Measurements from ENCODE around the gene EVI5. TPM values are rescaled to one million over a fixed set of nuclear protein-coding genes. Genes with fewer than 3 reads are reported as not detected.

Gene EVI5
- total and polyA plus RNA-seq, 10 of the 15 experiments (the other 5 are each of a cell fraction or from before 2014, with no cell fraction given): 0.27 to 6.8 (median 1.7) TPM

DNA sequence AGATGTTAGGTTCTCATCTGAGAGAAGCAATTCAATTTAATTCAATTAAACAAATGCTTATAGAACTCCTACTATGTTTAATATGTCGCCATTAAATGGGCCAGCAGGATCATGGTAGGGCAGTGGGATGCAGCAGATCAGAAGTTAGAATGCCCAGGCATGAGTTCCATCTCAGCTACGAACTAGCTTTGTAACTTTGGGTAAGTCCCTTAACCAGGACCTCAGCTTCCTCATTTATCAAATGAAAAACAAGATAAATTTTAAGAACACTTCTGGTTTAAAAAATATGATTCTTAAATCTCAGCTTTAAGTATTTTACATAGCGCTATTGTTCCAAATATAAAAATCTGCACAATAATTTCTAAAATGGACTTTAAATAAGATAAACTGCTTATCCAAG, 230.7 kb downstream of the EVI5 start (continued):
- TF ChIP-seq, protein P1, sequence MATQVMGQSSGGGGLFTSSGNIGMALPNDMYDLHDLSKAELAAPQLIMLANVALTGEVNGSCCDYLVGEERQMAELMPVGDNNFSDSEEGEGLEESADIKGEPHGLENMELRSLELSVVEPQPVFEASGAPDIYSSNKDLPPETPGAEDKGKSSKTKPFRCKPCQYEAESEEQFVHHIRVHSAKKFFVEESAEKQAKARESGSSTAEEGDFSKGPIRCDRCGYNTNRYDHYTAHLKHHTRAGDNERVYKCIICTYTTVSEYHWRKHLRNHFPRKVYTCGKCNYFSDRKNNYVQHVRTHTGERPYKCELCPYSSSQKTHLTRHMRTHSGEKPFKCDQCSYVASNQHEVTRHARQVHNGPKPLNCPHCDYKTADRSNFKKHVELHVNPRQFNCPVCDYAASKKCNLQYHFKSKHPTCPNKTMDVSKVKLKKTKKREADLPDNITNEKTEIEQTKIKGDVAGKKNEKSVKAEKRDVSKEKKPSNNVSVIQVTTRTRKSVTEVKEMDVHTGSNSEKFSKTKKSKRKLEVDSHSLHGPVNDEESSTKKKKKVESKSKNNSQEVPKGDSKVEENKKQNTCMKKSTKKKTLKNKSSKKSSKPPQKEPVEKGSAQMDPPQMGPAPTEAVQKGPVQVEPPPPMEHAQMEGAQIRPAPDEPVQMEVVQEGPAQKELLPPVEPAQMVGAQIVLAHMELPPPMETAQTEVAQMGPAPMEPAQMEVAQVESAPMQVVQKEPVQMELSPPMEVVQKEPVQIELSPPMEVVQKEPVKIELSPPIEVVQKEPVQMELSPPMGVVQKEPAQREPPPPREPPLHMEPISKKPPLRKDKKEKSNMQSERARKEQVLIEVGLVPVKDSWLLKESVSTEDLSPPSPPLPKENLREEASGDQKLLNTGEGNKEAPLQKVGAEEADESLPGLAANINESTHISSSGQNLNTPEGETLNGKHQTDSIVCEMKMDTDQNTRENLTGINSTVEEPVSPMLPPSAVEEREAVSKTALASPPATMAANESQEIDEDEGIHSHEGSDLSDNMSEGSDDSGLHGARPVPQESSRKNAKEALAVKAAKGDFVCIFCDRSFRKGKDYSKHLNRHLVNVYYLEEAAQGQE (IDR thresholded peaks at IDR 0.05; ENCODE audit: low read depth, low read length): no peak
- TF ChIP-seq CHD1 (IDR thresholded peaks at IDR 0.05; ENCODE audit: low read depth, low read length): no peak

DNA sequence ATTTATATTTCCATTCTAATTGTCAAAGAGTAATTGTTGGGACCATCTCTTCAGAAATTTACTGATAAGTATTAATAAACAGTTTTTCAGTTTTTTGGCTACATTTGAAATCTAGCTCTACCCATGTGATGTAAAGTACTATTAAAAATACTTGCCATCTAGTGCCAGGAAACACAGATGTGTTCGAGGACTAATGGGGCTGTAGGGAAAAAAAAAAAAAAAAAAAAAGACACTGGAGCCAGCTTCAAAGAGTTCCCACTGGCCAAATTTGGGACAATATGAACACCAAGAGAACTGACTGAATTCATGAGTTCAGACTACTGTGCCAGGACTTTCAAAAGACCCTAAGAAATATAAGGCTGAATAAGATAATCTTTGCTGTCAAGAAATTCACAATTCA, 233.0 kb downstream of the EVI5 start:
- Histone ChIP-seq H3K4me2 (ENCODE audit: control insufficient read depth, insufficient read depth) (no peak overlapping the region), H3K36me3 (ENCODE audit: control insufficient read depth in 2 of 2, insufficient read depth in 2 of 2, low read length in 1 of 2) (no peaks in the 10 kb centered on the region), H3K9ac (ENCODE audit: control insufficient read depth, insufficient read depth, low read length) (no peak overlapping the region), H3K27me3 (replicated peaks in 1 of 2; ENCODE audit: control insufficient read depth in 2 of 2, insufficient read depth in 2 of 2, low read length in 1 of 2) (no peaks in the 10 kb centered on the region), H3K79me2 (ENCODE audit: control insufficient read depth, insufficient read depth, low read length) (no peaks in the 10 kb centered on the region), H3K27ac (ENCODE audit: control insufficient read depth, insufficient read depth) (no peak overlapping the region), H3K9me3 (replicated peaks; ENCODE audit: control insufficient read depth, insufficient read depth, low read length) (no peaks in the 10 kb centered on the region), H3K4me1 (ENCODE audit: control insufficient read depth, insufficient read depth, low read length) (no peaks in the 10 kb centered on the region), H3K4me3 (no peak overlapping the region), H4K20me1 (ENCODE audit: control insufficient read depth, insufficient read depth) (no peaks in the 10 kb centered on the region), H2AFZ (ENCODE audit: control insufficient read depth, low read depth, low read length) (no peak overlapping the region)
- in situ Hi-C loops (cut with MboI) (no loop called here), intact Hi-C loops (cut with micrococcal nuclease; ENCODE audit: unreplicated experiment) (no loop called here)
- TF ChIP-seq NR2C2 (IDR thresholded peaks at IDR 0.05; ENCODE audit: borderline replicate concordance, control insufficient read depth, insufficient read length, low read depth): no peak
- TF ChIP-seq MTA3 (IDR thresholded peaks at IDR 0.05; ENCODE audit: borderline replicate concordance, low read length): no peak
- TF ChIP-seq TCF7 (IDR thresholded peaks at IDR 0.05; ENCODE audit: borderline replicate concordance): no peak
- TF ChIP-seq EP300 (IDR thresholded peaks at IDR 0.05; ENCODE audit: borderline replicate concordance in 1 of 2, control insufficient read depth in 1 of 2, low read depth in 2 of 2, low read length in 2 of 2): no peak
- 100% methylated on average over 1 of the region's 1 CpG for WGBS (ENCODE audit: insufficient coverage, insufficient replicate concordance, low lambda C conversion rate, missing lambda C conversion rate)
- DNase-seq (ENCODE audit: low read depth, low spot score) (no peak), FAIRE-seq (no peak), ATAC-seq (no peak)
- CTCF ChIA-PET: interaction anchor here (1.3 to 2.0 kb wide), 4 partner anchors 9 to 19 kb away, joined by 4 to 6 read pairs (median 4); no protein-coding TSS in a partner anchor
- SMC1A ChIA-PET (ENCODE audit: uncharacterized antibody, unreplicated experiment): interaction anchor here (0.7 to 2.0 kb wide), 4 partner anchors 9 to 19 kb away, joined by 3 to 6 read pairs (median 4); no protein-coding TSS in a partner anchor
- RAD21 ChIA-PET (ENCODE audit: unreplicated experiment): interaction anchor here (1.1 to 1.3 kb wide), 3 partner anchors 12 to 67 kb away, joined by 3 read pairs; no protein-coding TSS in a partner anchor
- BruUV-seq (replicated peaks): no TSS peak
- POLR2A ChIA-PET: interaction anchor here (0.6 kb wide), 1 partner anchor 194 kb away, joined by 3 read pairs; no protein-coding TSS in a partner anchor
